HG03457 (cell line): Measurements from ENCODE around the gene WDR77.

ENCODE experiments used
- ATAC-seq: cut with Tn5 transposase; IDR thresholded peaks from one replicate; pipeline ENCODE4 v1.9.1; 2021; ENCODE audit warnings: moderate number of reproducible peaks; ENCODE audit not compliant: unreplicated experiment

The WDR77 gene

GRCh38 chr1:111470596-111470995 is 21.5 kb upstream of the WDR77 start:
- no peak for ATAC-seq

- no peak for ATAC-seq
Measured at GRCh38 chr1:111469539-111469938, 20.5 kb upstream of the WDR77 start.

GRCh38 chr1:111468717-111469100 is 19.7 kb upstream of the WDR77 start:
- ATAC-seq: no peak

GRCh38 chr1:111467865-111468716 is 19.0 kb upstream of the WDR77 start:
- no peak for ATAC-seq

GRCh38 chr1:111466480-111466879 is 17.4 kb upstream of the WDR77 start:
- ATAC-seq: no peak

GRCh38 chr1:111465754-111466153 is 16.7 kb upstream of the WDR77 start:
- ATAC-seq: no peak

- no peak for ATAC-seq
Measured at GRCh38 chr1:111463029-111463683, 14.1 kb upstream of the WDR77 start.

- no peak for ATAC-seq
Measured at GRCh38 chr1:111462370-111463028, 13.4 kb upstream of the WDR77 start.

GRCh38 chr1:111461765-111462164 is 12.7 kb upstream of the WDR77 start:
- ATAC-seq: no peak

- no peak for ATAC-seq
Measured at GRCh38 chr1:111455642-111456031, 6.6 kb upstream of the WDR77 start.

GRCh38 chr1:111454859-111455641 is 6.0 kb upstream of the WDR77 start:
- no peak for ATAC-seq

GRCh38 chr1:111453706-111454105 is 4.7 kb upstream of the WDR77 start:
- no peak for ATAC-seq

- no peak for ATAC-seq
Measured at GRCh38 chr1:111452581-111452980, 3.5 kb upstream of the WDR77 start.

- no peak for ATAC-seq
Measured at GRCh38 chr1:111450185-111450584, 1.1 kb upstream of the WDR77 start.

- ATAC-seq: no peak
Measured at GRCh38 chr1:111449703-111450017, 604 bp upstream of the WDR77 start.

GRCh38 chr1:111448482-111448917 is 556 bp downstream of the WDR77 start:
- ATAC-seq: no peak

- ATAC-seq: no peak
Measured at GRCh38 chr1:111446967-111447892, 1.8 kb downstream of the WDR77 start.

- ATAC-seq: no peak
Measured at GRCh38 chr1:111446546-111446945, 2.5 kb downstream of the WDR77 start.

- ATAC-seq: no peak
Measured at GRCh38 chr1:111444031-111444430, 5.0 kb downstream of the WDR77 start.

GRCh38 chr1:111442457-111442856 is 6.6 kb downstream of the WDR77 start:
- no peak for ATAC-seq
